GM21619 (cell line): Measurements from ENCODE around the gene NHS.

Experiments
- ATAC-seq: cut with Tn5 transposase; IDR thresholded peaks from one replicate; pipeline ENCODE4 v1.9.1; 2021; ENCODE audit not compliant: unreplicated experiment

Gene NHS

GRCh38 chrX:17759990-17760389 lies 385.0 kb downstream of the NHS start:
- no peak for ATAC-seq

DNA sequence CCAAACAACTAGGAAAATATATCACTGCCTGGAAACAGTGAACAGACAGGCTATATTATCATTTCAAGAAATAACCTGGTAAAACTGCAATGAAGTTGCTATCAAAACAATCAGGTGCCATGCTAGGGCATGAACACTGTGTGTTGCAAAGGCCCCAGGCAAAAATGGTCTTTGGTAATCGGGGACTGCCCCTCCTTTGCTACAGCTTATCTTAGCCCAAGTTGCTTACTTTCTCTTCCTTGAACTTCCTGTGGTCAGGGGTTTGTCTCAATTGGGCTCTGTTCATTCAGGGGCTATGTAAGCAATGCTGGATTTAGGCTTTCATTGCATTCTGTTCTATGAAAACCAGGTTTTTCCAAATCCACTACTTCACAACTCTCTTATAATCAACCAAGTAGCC lies 392.7 kb downstream of the NHS start:
- ATAC-seq = no peak

GRCh38 chrX:17768997-17769396 lies 394.0 kb downstream of the NHS start:
- no peak for ATAC-seq

GRCh38 chrX:17769701-17770269 lies 394.8 kb downstream of the NHS start:
- no peak for ATAC-seq

DNA sequence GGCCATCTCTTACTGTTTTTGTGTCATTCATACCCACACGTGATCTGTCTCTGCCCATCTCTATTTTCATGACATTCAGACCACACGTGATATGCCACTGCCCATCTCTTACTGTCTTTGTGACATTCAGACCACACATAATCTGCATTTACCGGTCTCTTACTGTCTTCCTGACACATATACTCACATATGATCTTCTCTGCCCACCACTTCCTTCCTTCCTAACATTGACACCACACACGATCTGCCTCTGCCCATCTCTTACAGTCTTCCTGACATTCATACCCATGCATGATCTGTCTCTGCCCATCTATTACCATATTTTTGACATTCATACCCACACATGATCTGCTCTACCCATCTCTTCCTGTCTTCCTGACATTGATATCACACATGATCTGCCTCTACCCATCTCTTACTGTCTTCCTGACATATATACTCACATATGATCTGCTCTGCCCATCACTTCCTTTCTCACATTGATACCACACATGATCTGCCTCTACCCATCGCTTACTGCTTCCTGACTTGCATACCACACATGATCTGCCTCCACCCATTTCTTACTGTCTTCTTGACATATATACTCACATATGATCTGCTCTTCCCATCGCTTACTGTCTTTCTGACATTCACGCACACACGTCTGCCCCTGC lies 398.3 kb downstream of the NHS start:
- no peak for ATAC-seq

DNA sequence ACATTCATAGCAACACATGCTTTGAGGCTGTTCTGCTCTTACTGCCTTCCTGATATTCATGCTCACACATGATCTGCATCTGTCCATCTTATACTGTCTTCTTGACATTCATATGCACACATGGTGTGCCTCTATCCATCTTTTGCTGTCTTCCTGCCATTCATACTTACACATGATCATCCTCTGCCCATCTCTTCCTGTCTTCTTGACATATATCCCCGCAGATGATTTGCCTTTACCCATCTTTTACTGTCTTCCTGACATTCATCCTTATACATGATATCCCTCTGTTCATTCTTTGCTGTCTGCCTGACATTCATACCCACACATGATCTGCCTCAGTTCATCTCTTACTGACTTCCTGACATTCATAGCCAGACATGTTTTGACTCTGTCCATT lies 399.1 kb downstream of the NHS start:
- ATAC-seq = no peak

- ATAC-seq = no peak
Observed at GRCh38 chrX:17778997-17779396, 404.0 kb downstream of the NHS start.

GRCh38 chrX:17779434-17779833 lies 404.4 kb downstream of the NHS start:
- no peak for ATAC-seq
